ENCODE data around the gene RASEF. TPM values are rescaled to one million over a fixed set of nuclear protein-coding genes. Genes with fewer than 3 reads are reported as not detected.

The RASEF gene
- total RNA-seq, 2 donors from 2014 or later = 6.6 TPM; not detected in 1

- ATAC-seq (ENCODE audit: insufficient number of reproducible peaks, low FRiP score, low read depth) (no peak), DNase-seq (ENCODE audit: low spot score) (no peak)
- Histone ChIP-seq H3K36me3 (no peaks in the 10 kb centered on the region), H3K27ac (no peak overlapping the region), H3K9me3 (no peaks in the 10 kb centered on the region), H3K27me3 (replicated peaks; ENCODE audit: insufficient read depth) (no peaks in the 10 kb centered on the region), H3K4me1 (ENCODE audit: control insufficient read depth in 1 of 2, low read depth in 2 of 2) (no peaks in the 10 kb centered on the region), H3K4me3 (no peak overlapping the region)
- TF ChIP-seq CTCF (IDR thresholded peaks at IDR 0.05) = no peak
These were observed 60.6 kb downstream of the RASEF start for GRCh38 chr9:83002329-83002728.

GRCh38 chr9:83000765-83001164, 62.2 kb downstream of the RASEF start:
- H3K27ac ChIP-seq = no peak overlapping the region
- H3K36me3 ChIP-seq = no peaks in the 10 kb centered on the region
- ATAC-seq (ENCODE audit: insufficient number of reproducible peaks, low FRiP score, low read depth) (no peak), DNase-seq (ENCODE audit: low spot score) (no peak)
- H3K27me3 ChIP-seq (replicated peaks; ENCODE audit: insufficient read depth) = no peaks in the 10 kb centered on the region
- no peaks in the 10 kb centered on the region for H3K9me3 ChIP-seq
- TF ChIP-seq CTCF (IDR thresholded peaks at IDR 0.05) = no peak
- H3K4me1 ChIP-seq (ENCODE audit: control insufficient read depth in 1 of 2, low read depth in 2 of 2) = no peaks in the 10 kb centered on the region
- no peak overlapping the region for H3K4me3 ChIP-seq

- Histone ChIP-seq H3K27me3 (replicated peaks; ENCODE audit: insufficient read depth) (no peaks in the 10 kb centered on the region), H3K9me3 (no peaks in the 10 kb centered on the region), H3K4me1 (ENCODE audit: control insufficient read depth in 1 of 2, low read depth in 2 of 2) (no peaks in the 10 kb centered on the region), H3K27ac (no peak overlapping the region), H3K36me3 (no peaks in the 10 kb centered on the region), H3K4me3 (no peak overlapping the region)
- DNase-seq (ENCODE audit: low spot score) (no peak), ATAC-seq (ENCODE audit: insufficient number of reproducible peaks, low FRiP score, low read depth) (no peak)
- TF ChIP-seq CTCF (IDR thresholded peaks at IDR 0.05) = no peak
These were observed 64.5 kb downstream of the RASEF start for GRCh38 chr9:82998409-82998808.

- Histone ChIP-seq H3K4me1 (ENCODE audit: control insufficient read depth in 1 of 2, low read depth in 2 of 2) (no peaks in the 10 kb centered on the region), H3K9me3 (no peaks in the 10 kb centered on the region), H3K4me3 (no peak overlapping the region), H3K36me3 (no peaks in the 10 kb centered on the region), H3K27me3 (replicated peaks; ENCODE audit: insufficient read depth) (no peaks in the 10 kb centered on the region), H3K27ac (no peak overlapping the region)
- ATAC-seq (ENCODE audit: insufficient number of reproducible peaks, low FRiP score, low read depth) (no peak), DNase-seq (ENCODE audit: low spot score) (no peak)
- no peak for TF ChIP-seq CTCF (IDR thresholded peaks at IDR 0.05)
These were observed 65.3 kb downstream of the RASEF start for GRCh38 chr9:82997476-82998140.

- DNase-seq (ENCODE audit: low spot score) (no peak), ATAC-seq (ENCODE audit: insufficient number of reproducible peaks, low FRiP score, low read depth) (no peak)
- no peak overlapping the region for H3K27ac ChIP-seq
- TF ChIP-seq CTCF (IDR thresholded peaks at IDR 0.05) = no peak
- H3K36me3 ChIP-seq = no peaks in the 10 kb centered on the region
- H3K4me3 ChIP-seq = no peak overlapping the region
- no peaks in the 10 kb centered on the region for H3K9me3 ChIP-seq
- H3K27me3 ChIP-seq (replicated peaks; ENCODE audit: insufficient read depth) = no peaks in the 10 kb centered on the region
- H3K4me1 ChIP-seq (ENCODE audit: control insufficient read depth in 1 of 2, low read depth in 2 of 2) = no peaks in the 10 kb centered on the region
These were observed 66.0 kb downstream of the RASEF start for GRCh38 chr9:82996941-82997340.
